Pulmonary artery endothelial cell (primary cell): Measurements from ENCODE around the gene GCDH. TPM values are rescaled to one million over a fixed set of nuclear protein-coding genes. Genes with fewer than 3 reads are reported as not detected.
"Not testable (repeated sequence)": the region's sequence is repeated elsewhere in the genome, so short reads cannot be mapped to it uniquely, and the experiment has no call there.

Source experiments
- DNase-seq: peaks from one replicate; pipeline ENCODE4 v3.0.0-alpha.2; 2011; ENCODE audit warnings: low read depth, low spot score
- total RNA-seq: library from RNA; depleted of rRNA; stranded (reverse); fragments of >200 nt; gene quantifications from 2 replicates; pipeline ENCODE4 v1.2.3, GENCODE V29; 2014

The GCDH gene
- total RNA-seq, 1 donor from 2014 or later: 25.3 TPM

DNA sequence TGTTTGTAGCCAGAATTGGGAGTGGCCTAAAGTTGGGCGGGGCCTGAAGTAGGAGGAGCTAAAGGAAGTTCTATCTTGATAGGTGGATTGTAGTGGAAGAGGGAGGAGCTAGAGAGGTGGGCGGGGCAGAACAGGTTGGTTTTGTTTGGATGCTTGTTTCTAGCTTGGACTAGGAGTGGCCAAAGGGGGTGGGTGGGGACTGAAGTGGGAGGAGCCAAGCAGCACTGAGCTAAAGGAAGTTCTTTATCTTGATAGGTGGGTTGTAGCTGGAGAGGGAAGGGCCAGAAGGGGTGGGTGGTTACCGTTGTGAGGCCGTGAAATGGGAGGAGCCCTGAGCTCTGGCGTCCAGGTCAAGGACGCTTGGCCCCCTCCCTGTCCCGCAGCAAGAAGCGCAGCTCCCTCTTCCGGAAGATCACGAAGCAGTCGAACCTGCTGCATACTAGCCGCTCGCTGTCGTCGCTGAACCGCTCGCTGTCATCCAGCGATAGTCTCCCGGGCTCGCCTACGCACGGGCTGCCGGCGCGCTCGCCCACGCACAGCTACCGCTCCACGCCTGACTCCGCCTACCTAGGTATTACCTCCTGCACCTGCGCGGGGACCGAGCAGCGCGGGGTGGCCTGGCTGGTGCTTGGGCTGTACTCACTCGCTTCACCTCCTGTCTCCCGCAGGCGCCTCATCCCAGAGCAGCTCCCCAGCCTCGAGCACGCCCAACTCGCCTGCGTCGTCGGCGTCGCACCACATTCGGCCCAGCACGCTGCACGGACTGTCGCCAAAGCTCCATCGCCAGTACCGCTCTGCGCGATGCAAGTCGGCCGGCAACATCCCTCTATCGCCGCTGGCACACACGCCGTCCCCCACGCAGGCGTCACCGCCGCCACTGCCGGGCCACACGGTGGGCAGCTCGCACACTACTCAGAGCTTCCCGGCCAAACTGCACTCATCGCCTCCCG lies 17.7 kb upstream of the GCDH start:
- no peak for DNase-seq

GRCh38 chr19:12873891-12874745 lies 16.8 kb upstream of the GCDH start:
- no peak for DNase-seq

- no peak for DNase-seq
These were observed 15.9 kb upstream of the GCDH start for GRCh38 chr19:12875086-12875485.

DNA sequence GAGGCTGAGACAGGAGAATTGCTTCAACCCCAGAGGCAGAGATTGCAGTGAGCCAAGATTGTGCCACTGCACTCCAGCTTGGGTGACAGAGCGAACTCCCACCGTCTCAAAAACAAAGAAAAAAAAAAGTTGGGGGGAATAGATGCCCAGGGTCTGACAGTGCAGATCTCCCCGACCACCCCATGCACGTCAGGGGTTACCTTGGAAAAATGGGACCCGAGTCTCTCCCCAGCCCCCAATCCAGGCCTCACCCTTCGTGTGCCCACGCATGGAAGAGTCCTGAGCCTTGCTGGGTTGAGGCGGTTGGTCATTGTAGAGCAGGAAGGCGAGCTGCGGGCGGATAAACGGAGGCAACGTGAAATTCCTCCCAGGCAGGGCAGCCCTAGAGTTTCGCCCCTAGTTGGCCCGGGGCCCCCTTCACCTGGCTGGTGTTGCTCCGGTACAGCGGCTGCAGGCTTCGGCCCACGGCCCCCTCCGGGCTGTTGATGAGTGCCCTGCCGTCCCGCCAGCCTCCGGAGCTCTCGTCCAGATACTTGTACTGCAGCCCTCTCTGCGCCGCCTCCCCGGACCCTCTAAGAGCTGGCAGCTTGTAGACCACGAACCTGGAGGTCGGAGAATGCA lies 10.3 kb upstream of the GCDH start:
- DNase-seq: no peak

DNA sequence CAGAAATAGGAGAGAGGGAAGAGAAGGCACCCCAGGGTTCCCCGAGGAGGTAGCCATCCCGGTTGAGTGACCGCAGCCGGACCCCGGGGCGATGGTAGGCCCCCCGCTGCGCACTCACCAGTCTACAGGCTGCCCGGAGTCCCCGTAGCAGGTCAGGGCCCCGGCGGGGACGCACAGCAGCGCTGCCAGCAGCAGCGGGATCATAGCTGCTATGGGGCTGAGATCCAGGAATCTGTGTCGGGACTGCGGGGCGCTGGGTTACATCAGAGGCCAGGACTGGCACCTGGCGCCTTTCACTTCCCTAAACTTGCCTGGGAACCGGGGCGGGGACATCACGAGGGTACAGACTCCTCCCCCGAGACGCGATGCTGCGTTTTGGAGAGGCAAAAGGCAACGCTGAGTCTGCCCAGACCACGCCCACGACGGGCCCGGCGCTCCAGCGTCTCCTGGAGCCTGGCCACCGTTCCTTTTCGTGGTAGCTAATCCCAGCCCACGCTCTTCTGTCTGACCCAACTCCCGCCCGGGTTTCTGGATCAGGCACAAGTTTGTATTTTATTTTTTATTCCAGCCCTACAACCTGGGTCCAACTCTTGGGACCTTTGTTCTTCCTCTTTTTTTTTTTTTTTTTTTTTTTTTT lies 9.7 kb upstream of the GCDH start, which contains the start of gene DNASE2:
Gene DNASE2, minus strand, starts transcription at position 278 of the 637 bp plus-strand sequence. Its CDS starts 74 bp downstream, at position 204.
- no peak for DNase-seq

- DNase-seq: no peak
These were observed 8.4 kb upstream of the GCDH start for GRCh38 chr19:12882589-12882988.

DNA sequence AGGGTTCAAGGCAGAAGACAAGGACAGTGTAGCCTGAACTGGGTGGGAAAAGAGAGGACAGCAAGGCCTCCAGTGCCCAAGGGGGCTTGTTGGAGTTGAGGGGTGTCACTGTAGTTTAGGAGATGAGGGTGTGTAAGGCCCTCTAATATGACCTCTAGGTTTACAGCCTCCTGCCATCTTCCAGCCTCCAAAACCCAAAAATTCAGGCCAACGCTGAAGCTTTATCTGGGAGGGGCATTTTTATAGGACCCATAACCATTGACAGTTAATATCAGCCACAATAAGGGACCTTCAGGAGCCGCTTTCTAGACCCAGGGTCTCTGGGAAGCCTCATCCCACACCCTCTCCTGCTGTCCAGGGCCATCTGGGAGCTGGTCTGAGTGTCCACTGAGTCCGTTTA lies 6.8 kb upstream of the GCDH start:
- DNase-seq: no peak

DNA sequence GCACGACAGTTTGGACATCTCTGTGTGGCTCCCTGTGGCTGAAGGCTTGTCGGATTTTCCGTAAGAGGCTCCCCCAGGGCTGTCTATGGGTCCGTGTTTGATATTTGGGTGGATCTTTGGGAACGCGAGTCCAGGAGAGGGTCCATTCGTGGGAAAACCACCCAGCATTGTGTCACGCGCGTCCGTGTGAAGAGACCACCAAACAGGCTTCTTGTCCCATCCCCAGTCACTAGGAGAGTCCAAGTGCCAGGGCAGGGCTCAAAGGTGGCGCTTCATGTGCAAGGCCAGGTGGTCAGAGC lies 6.4 kb upstream of the GCDH start:
- DNase-seq: no peak

DNA sequence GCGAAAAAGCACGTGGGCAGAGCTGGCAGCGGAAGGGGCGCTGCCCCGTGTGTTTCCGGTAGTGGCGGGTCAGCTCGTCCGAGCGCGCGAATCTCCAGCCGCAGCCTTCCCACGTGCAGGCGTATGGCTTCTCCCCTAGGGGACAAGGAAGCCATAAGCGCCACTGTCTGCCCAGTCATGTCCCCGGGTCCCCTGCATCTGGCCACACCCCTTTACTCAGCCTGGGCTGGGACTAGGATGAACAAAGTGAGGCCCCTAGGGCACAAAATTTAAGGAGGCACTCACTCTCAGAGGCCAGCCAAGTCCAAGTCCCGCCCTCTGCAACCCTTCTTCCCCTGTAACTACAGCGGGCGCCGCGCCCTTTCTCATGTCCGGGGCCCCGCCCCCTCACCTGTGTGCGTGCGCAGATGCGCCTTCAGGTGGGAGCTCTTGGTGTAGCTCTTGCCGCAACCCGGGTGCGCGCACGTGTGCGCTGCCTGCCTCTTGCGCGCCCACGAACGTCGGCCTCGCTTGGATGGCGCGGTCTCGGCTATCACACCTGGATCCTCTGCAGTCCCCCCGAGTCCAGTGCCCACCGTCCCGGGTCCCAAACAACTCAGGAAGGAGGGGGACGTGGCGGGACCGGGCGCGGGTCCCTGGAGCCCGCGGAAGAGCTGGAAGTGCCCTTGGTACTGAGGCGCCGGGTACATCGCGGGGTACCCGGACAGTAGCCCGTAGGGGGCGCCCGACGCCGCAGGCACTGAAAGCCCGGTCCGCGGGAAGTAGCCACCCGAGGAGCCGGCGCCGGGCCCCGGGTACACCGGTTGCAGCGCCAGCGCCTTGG lies 5.8 kb upstream of the GCDH start:
- DNase-seq: no peak

- DNase-seq: no peak
These were observed 5.0 kb upstream of the GCDH start for GRCh38 chr19:12885749-12886650.

DNA sequence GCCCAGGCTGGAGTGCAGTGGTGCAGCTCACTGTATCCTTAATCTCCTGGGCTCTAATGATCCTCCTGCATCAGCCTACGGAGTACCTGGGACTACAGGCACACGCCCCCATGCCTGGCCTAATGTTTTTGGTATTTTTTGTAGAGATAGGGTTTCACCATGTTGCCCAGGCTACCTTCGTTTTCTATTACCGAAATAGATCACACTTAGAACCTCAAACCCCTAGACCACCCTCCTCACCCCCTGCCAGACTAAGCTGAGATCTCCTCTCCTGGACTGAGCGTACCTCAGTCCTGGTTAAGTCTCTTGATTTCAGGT lies 4.3 kb upstream of the GCDH start:
- no peak for DNase-seq

GRCh38 chr19:12886969-12887747 lies 3.8 kb upstream of the GCDH start, which contains the start of gene KLF1:
Gene KLF1 (minus strand): TSS chr19:12887201. CDS start chr19:12887140, 61 bp downstream.
- DNase-seq: no peak

- DNase-seq: no peak
These were observed 2.9 kb upstream of the GCDH start for GRCh38 chr19:12888006-12888603.

GRCh38 chr19:12890299-12890786 lies 617 bp upstream of the GCDH start:
- not testable (repeated sequence) for DNase-seq

GRCh38 chr19:12891553-12892021 lies 627 bp downstream of the GCDH start:
- DNase-seq: no peak

DNA sequence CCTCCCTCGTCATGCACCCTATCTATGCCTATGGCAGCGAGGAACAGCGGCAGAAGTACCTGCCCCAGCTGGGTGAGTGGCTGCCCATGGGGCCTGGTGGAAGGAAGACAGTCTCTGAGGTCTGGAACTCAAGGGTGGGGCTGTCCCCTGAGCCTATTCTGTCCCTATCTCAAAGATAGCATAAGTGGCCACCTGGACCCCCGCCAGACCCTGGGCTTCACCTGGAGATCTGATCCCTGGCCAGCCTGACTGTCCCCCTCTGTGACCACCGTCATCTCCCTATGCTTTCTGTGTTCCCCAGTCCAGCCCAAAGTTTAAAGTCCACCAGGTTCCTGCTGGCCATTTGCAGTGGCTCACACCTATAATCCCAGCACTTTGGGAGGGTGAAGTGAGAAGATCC lies 2.6 kb downstream of the GCDH start:
- DNase-seq: no peak

DNA sequence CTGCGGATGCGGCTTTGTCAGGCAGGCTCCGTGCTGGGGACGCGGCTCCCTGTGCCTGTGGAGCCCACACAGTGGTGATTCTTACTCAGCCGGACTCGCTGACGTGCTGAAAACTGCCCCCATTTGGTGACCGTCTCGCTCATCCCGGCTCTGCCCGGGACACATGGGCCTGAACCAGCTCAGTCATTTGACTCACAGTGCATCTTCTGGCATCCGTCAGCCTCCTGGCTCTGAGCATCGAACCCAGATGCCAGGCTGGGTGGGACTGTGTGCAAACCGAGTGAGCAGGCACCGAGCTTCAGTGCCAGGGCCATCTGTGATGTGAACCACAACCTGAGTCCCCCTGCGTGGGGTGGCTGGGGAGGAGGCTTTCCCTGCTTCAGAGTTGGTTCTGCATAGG lies 5.5 kb downstream of the GCDH start:
- no peak for DNase-seq

- no peak for DNase-seq
These were observed 9.0 kb downstream of the GCDH start for GRCh38 chr19:12899891-12900518.
